ENCODE measurements around the gene MRC2.

GRCh38 chr17:62600805-62601204 lies 26.7 kb upstream of the MRC2 start:
- TF ChIP-seq CTCF (IDR thresholded peaks at IDR 0.05) (no peak), POLR2AphosphoS5 (IDR thresholded peaks at IDR 0.05) (no peak), EP300 (IDR thresholded peaks at IDR 0.05) (no peak)

Data from gastroesophageal sphincter (tissue), 3 donors.